Measurements from ENCODE around the gene RTCB.
"Not testable (repeated sequence)": the region's sequence is repeated elsewhere in the genome, so short reads cannot be mapped to it uniquely, and the experiment has no call there.

RTCB gene

GRCh38 chr22:32375678-32376450, 36.2 kb downstream of the RTCB start:
- H3K4me1 ChIP-seq = no peaks in the 10 kb centered on the region
- H3K36me3 ChIP-seq (replicated peaks) = no peaks in the 10 kb centered on the region
- no peak overlapping the region for H3K4me3 ChIP-seq
- H3K27me3 ChIP-seq (ENCODE audit: low read depth) = peaks cover 8% of the 10 kb centered on the region
- no peak for DNase-seq (ENCODE audit: low spot score in 2 of 2)
- in situ Hi-C loops (cut with MboI; ENCODE audit: low sequenced_read_pairs) = no loop called here
- no peaks in the 10 kb centered on the region for H3K9me3 ChIP-seq

- Histone ChIP-seq H3K4me1 (no peaks in the 10 kb centered on the region), H3K27me3 (ENCODE audit: low read depth) (no peaks in the 10 kb centered on the region; the same call in 1 of the 2 replicates), H3K36me3 (replicated peaks) (no peaks in the 10 kb centered on the region), H3K4me3 (no peak overlapping the region), H3K9me3 (no peaks in the 10 kb centered on the region)
- in situ Hi-C loops (cut with MboI; ENCODE audit: low sequenced_read_pairs) = no loop called here
- DNase-seq (ENCODE audit: low spot score in 2 of 2) = no peak
Observed at GRCh38 chr22:32364210-32364609, 47.8 kb downstream of the RTCB start.

GRCh38 chr22:32361257-32361656, 50.8 kb downstream of the RTCB start:
- Histone ChIP-seq H3K4me1 (no peaks in the 10 kb centered on the region), H3K27me3 (ENCODE audit: low read depth) (no peaks in the 10 kb centered on the region; the same call in 1 of the 2 replicates), H3K9me3 (no peaks in the 10 kb centered on the region), H3K4me3 (no peak overlapping the region), H3K36me3 (replicated peaks) (no peaks in the 10 kb centered on the region)
- in situ Hi-C loops (cut with MboI; ENCODE audit: low sequenced_read_pairs) = no loop called here
- no peak for DNase-seq (ENCODE audit: low spot score in 2 of 2)

GRCh38 chr22:32360096-32360495, 52.0 kb downstream of the RTCB start:
- H3K36me3 ChIP-seq (replicated peaks); in situ Hi-C loops (cut with MboI; ENCODE audit: low sequenced_read_pairs); H3K9me3 ChIP-seq; H3K4me3 ChIP-seq; H3K4me1 ChIP-seq; DNase-seq (ENCODE audit: low spot score in 2 of 2); H3K27me3 ChIP-seq (ENCODE audit: low read depth): not testable (repeated sequence)

- H3K36me3 ChIP-seq (replicated peaks); H3K4me3 ChIP-seq; H3K4me1 ChIP-seq; in situ Hi-C loops (cut with MboI; ENCODE audit: low sequenced_read_pairs); H3K27me3 ChIP-seq (ENCODE audit: low read depth); H3K9me3 ChIP-seq; DNase-seq (ENCODE audit: low spot score in 2 of 2): not testable (repeated sequence)
Observed at GRCh38 chr22:32357567-32357966, 54.5 kb downstream of the RTCB start, which contains the start of gene RFPL3. RFPL3 (plus strand) TSS chr22:32357867; CDS start chr22:32358072, 205 bp downstream.

- H3K9me3 ChIP-seq = no peaks in the 10 kb centered on the region
- no peaks in the 10 kb centered on the region for H3K27me3 ChIP-seq (ENCODE audit: low read depth)
- no peak overlapping the region for H3K4me3 ChIP-seq
- in situ Hi-C loops (cut with MboI; ENCODE audit: low sequenced_read_pairs) = no loop called here
- no peak for DNase-seq (ENCODE audit: low spot score in 2 of 2)
- H3K4me1 ChIP-seq = no peaks in the 10 kb centered on the region
- H3K36me3 ChIP-seq (replicated peaks) = no peaks in the 10 kb centered on the region
Observed at GRCh38 chr22:32355760-32356159, 56.3 kb downstream of the RTCB start.

GRCh38 chr22:32354360-32355351, 57.4 kb downstream of the RTCB start:
- DNase-seq (ENCODE audit: low spot score in 2 of 2) = no peak
- Histone ChIP-seq H3K27me3 (ENCODE audit: low read depth) (no peaks in the 10 kb centered on the region), H3K4me3 (no peak overlapping the region), H3K4me1 (no peaks in the 10 kb centered on the region), H3K36me3 (replicated peaks) (no peaks in the 10 kb centered on the region), H3K9me3 (no peaks in the 10 kb centered on the region)
- in situ Hi-C loops (cut with MboI; ENCODE audit: low sequenced_read_pairs) = no loop called here

- H3K36me3 ChIP-seq (replicated peaks) = no peaks in the 10 kb centered on the region
- no peak for DNase-seq (ENCODE audit: low spot score in 2 of 2)
- in situ Hi-C loops (cut with MboI; ENCODE audit: low sequenced_read_pairs) = no loop called here
- no peak overlapping the region for H3K4me3 ChIP-seq
- no peaks in the 10 kb centered on the region for H3K4me1 ChIP-seq
- no peaks in the 10 kb centered on the region for H3K27me3 ChIP-seq (ENCODE audit: low read depth)
- no peaks in the 10 kb centered on the region for H3K9me3 ChIP-seq
Observed at GRCh38 chr22:32353840-32354239, 58.2 kb downstream of the RTCB start.

- no peaks in the 10 kb centered on the region for H3K4me1 ChIP-seq
- no peaks in the 10 kb centered on the region for H3K27me3 ChIP-seq (ENCODE audit: low read depth)
- DNase-seq (ENCODE audit: low spot score in 2 of 2) = no peak
- H3K36me3 ChIP-seq (replicated peaks) = no peaks in the 10 kb centered on the region
- H3K9me3 ChIP-seq = no peaks in the 10 kb centered on the region
- in situ Hi-C loops (cut with MboI; ENCODE audit: low sequenced_read_pairs) = no loop called here
- no peak overlapping the region for H3K4me3 ChIP-seq
Observed at GRCh38 chr22:32353292-32353691, 58.8 kb downstream of the RTCB start.

GRCh38 chr22:32352681-32353080, 59.4 kb downstream of the RTCB start:
- in situ Hi-C loops (cut with MboI; ENCODE audit: low sequenced_read_pairs) = no loop called here
- Histone ChIP-seq H3K4me1 (no peaks in the 10 kb centered on the region), H3K36me3 (replicated peaks) (no peaks in the 10 kb centered on the region), H3K4me3 (no peak overlapping the region), H3K27me3 (ENCODE audit: low read depth) (no peaks in the 10 kb centered on the region), H3K9me3 (no peaks in the 10 kb centered on the region)
- no peak for DNase-seq (ENCODE audit: low spot score in 2 of 2)

- H3K9me3 ChIP-seq; in situ Hi-C loops (cut with MboI; ENCODE audit: low sequenced_read_pairs); H3K36me3 ChIP-seq (replicated peaks); H3K4me1 ChIP-seq; DNase-seq (ENCODE audit: low spot score in 2 of 2); H3K27me3 ChIP-seq (ENCODE audit: low read depth); H3K4me3 ChIP-seq: not testable (repeated sequence)
Observed at GRCh38 chr22:32351875-32352274, 60.2 kb downstream of the RTCB start.

GRCh38 chr22:32348031-32348611, 63.9 kb downstream of the RTCB start:
- in situ Hi-C loops (cut with MboI; ENCODE audit: low sequenced_read_pairs) = no loop called here
- Histone ChIP-seq H3K4me3 (no peak overlapping the region), H3K27me3 (ENCODE audit: low read depth) (peaks cover 13% of the 10 kb centered on the region), H3K9me3 (peaks cover 2% of the 10 kb centered on the region; the same call in 1 of the 2 replicates), H3K36me3 (replicated peaks) (no peaks in the 10 kb centered on the region), H3K4me1 (no peaks in the 10 kb centered on the region)
- no peak for DNase-seq (ENCODE audit: low spot score in 2 of 2)

GRCh38 chr22:32343941-32344340, 68.1 kb downstream of the RTCB start:
- no peak for DNase-seq (ENCODE audit: low spot score in 2 of 2)
- in situ Hi-C loops (cut with MboI; ENCODE audit: low sequenced_read_pairs) = no loop called here
- Histone ChIP-seq H3K36me3 (replicated peaks) (no peaks in the 10 kb centered on the region), H3K4me3 (no peak overlapping the region), H3K27me3 (ENCODE audit: low read depth) (peaks cover 43% of the 10 kb centered on the region), H3K9me3 (peaks cover 2% of the 10 kb centered on the region; the same call in 1 of the 2 replicates), H3K4me1 (no peaks in the 10 kb centered on the region)

All from HAP-1 (cell line).